GM12878 (cell line): ENCODE data around the gene IFNAR1. TPM values are rescaled to one million over a fixed set of nuclear protein-coding genes. Genes with fewer than 3 reads are reported as not detected.
A peak's percentile ranks its signal among the peaks of the same experiment; 100 is the strongest.

Source experiments
- ATAC-seq: fragments of 200-7000 bp; cut with Tn5 transposase; 3 replicates; pipeline ENCODE4 v1.9.1; 2020; ENCODE audit warnings: mild to moderate bottlenecking, moderate library complexity
- BruUV-seq: library from RNA; stranded (reverse); fragments of 400-500 nt; replicated peaks from 2 replicates; lab custom pipeline; 2021; lab: Mats Ljungman, UMichigan
- CTCF ChIA-PET: fragments of 300-600 bp; sonication (Branson Sonifier 250); formaldehyde crosslinking; extraction: SDS; loops from one replicate; lab custom pipeline; 2021; ENCODE audit warnings: inconsistent platforms; lab: Yijun Ruan, JAX
- POLR2A ChIA-PET: fragments of 350-600 bp; formaldehyde crosslinking; extraction: SDS; loops from one replicate; lab custom pipeline; 2021; ENCODE audit warnings: inconsistent platforms; lab: Charles Lee
- RAD21 ChIA-PET: fragments of 300-600 bp; sonication (Branson Sonifier 250); formaldehyde crosslinking; loops from one replicate; lab custom pipeline; 2023; ENCODE audit warnings: antibody characterized with exemption; ENCODE audit not compliant: unreplicated experiment; lab: Charles Lee
- SMC1A ChIA-PET: fragments of 300-600 bp; sonication (Branson Sonifier 250); formaldehyde crosslinking; loops from one replicate; lab custom pipeline; 2023; ENCODE audit not compliant: unreplicated experiment, uncharacterized antibody; lab: Charles Lee
- DNase-seq: peaks from one replicate; pipeline ENCODE4 v3.0.0-alpha.2; 2011; ENCODE audit warnings: low read depth, low spot score
- FAIRE-seq: peaks from 3 replicates; lab custom pipeline; 2011; peaks lifted over from hg19 to GRCh38; lab: Jason Lieb, UNC
- H2AFZ ChIP-seq: 2 replicates; pipeline ENCODE4 v1.6.0; 2011; ENCODE audit warnings: low read depth, low read length, control low read depth; ENCODE audit not compliant: control insufficient read depth
- H3K27ac ChIP-seq: 2 replicates; pipeline ENCODE4 v1.5.1; 2011; ENCODE audit warnings: control low read depth; ENCODE audit not compliant: control insufficient read depth, insufficient read depth
- H3K27me3 ChIP-seq, 2 experiments: replicated peaks in 1 of 2; 2 replicates each; pipeline versions ENCODE4 v1.6.0 to v1.6.1; 2011; ENCODE audit warnings: low read length in 1 of 2; ENCODE audit not compliant: control insufficient read depth in 2 of 2, insufficient read depth in 2 of 2
- H3K36me3 ChIP-seq, 2 experiments: 2 replicates each; pipeline ENCODE4 v1.5.1; 2011; ENCODE audit warnings: low read length in 1 of 2; ENCODE audit not compliant: control insufficient read depth in 2 of 2, insufficient read depth in 2 of 2
- H3K4me1 ChIP-seq: 2 replicates; pipeline ENCODE4 v1.6.1; 2011; ENCODE audit warnings: mild to moderate bottlenecking, low read length, moderate library complexity, mixed read lengths; ENCODE audit not compliant: control insufficient read depth, insufficient read depth
- H3K4me2 ChIP-seq: 2 replicates; pipeline ENCODE4 v1.6.0; 2011; ENCODE audit warnings: control low read depth; ENCODE audit not compliant: control insufficient read depth, insufficient read depth
- H3K4me3 ChIP-seq: fragments of 200-600 bp; sonication (generic); 2 replicates; pipeline ENCODE4 v1.5.1; 2016
- H3K79me2 ChIP-seq: 2 replicates; pipeline ENCODE4 v1.6.0; 2011; ENCODE audit warnings: low read length; ENCODE audit not compliant: control insufficient read depth, insufficient read depth
- H3K9ac ChIP-seq: 2 replicates; pipeline ENCODE4 v1.8.0; 2011; ENCODE audit warnings: low read length, control low read depth, mixed read lengths; ENCODE audit not compliant: control insufficient read depth, insufficient read depth
- H3K9me3 ChIP-seq: replicated peaks from 3 replicates; pipeline ENCODE4 v1.5.1; 2011; ENCODE audit warnings: mild to moderate bottlenecking, low read length; ENCODE audit not compliant: control insufficient read depth, insufficient read depth
- H4K20me1 ChIP-seq: 2 replicates; pipeline ENCODE4 v1.6.0; 2011; ENCODE audit not compliant: control insufficient read depth, insufficient read depth
- BHLHE40 ChIP-seq, 2 experiments: fragments of 450-650 bp in 1 of 2; IDR thresholded peaks; 2 replicates each; pipeline ENCODE4 v1.6.1; 2011 to 2017; ENCODE audit warnings: low read depth in 2 of 2, borderline replicate concordance in 1 of 2, improper control_type of control experiment in 1 of 2, low read length in 1 of 2, mild to moderate bottlenecking in 1 of 2
- EGR1 ChIP-seq, 2 experiments: IDR thresholded peaks; 1 replicate in 1 of 2; 2 replicates in 1 of 2; pipeline ENCODE4 v1.6.1; 2011 to 2012; ENCODE audit warnings: low read depth in 2 of 2, low read length in 2 of 2, borderline replicate concordance in 1 of 2, mild to moderate bottlenecking in 1 of 2, moderate library complexity in 1 of 2
- ETV6 ChIP-seq, 2 experiments: fragments of 450-650 bp in 1 of 2; IDR thresholded peaks in 1 of 2; conservative IDR thresholded peaks in 1 of 2; 2 replicates each; pipeline ENCODE4 v1.6.1; 2014; ENCODE audit warnings: antibody characterized with exemption in 1 of 2, borderline replicate concordance in 1 of 2, low read depth in 1 of 2, mild to moderate bottlenecking in 1 of 2, moderate library complexity in 1 of 2
- FOXM1 ChIP-seq: IDR thresholded peaks from 2 replicates; pipeline ENCODE4 v1.6.1; 2012; ENCODE audit warnings: low read depth, mild to moderate bottlenecking, inconsistent platforms, low read length, moderate library complexity
- JUNB ChIP-seq: IDR thresholded peaks from 2 replicates; pipeline ENCODE4 v1.6.1; 2016; ENCODE audit warnings: antibody characterized with exemption, mild to moderate bottlenecking
- KLF5 ChIP-seq: fragments of 450-650 bp; IDR thresholded peaks from 2 replicates; pipeline ENCODE4 v1.6.1; 2014; ENCODE audit warnings: mild to moderate bottlenecking; ENCODE audit not compliant: partially characterized antibody
- MTA2 ChIP-seq: fragments of 450-650 bp; IDR thresholded peaks from 2 replicates; pipeline ENCODE4 v1.6.1; 2016; ENCODE audit warnings: low read depth, mild to moderate bottlenecking, moderate library complexity
- MXI1 ChIP-seq: fragments of 150-350 bp; IDR thresholded peaks from 2 replicates; pipeline ENCODE4 v1.6.1; 2011; ENCODE audit warnings: low read depth, mild to moderate bottlenecking, inconsistent platforms, low read length, improper control_type of control experiment
- NFYB ChIP-seq: IDR thresholded peaks from 2 replicates; pipeline ENCODE4 v1.6.1; 2011; ENCODE audit warnings: low read depth, mild to moderate bottlenecking, low read length, improper control_type of control experiment, moderate library complexity; ENCODE audit not compliant: insufficient read depth
- POLR2AphosphoS5 ChIP-seq: IDR thresholded peaks from 2 replicates; pipeline ENCODE4 v1.6.1; 2011; ENCODE audit warnings: mild to moderate bottlenecking, low read length, inconsistent platforms
- POU2F2 ChIP-seq: IDR thresholded peaks from 3 replicates; pipeline ENCODE4 v1.6.1; 2011; ENCODE audit warnings: low read depth, mild to moderate bottlenecking, low read length, borderline replicate concordance
- RB1 ChIP-seq: fragments of 450-650 bp; formaldehyde crosslinking; IDR thresholded peaks from 2 replicates; pipeline ENCODE4 v1.6.1; 2017; ENCODE audit warnings: mild to moderate bottlenecking, borderline replicate concordance
- RUNX3 ChIP-seq: IDR thresholded peaks from 2 replicates; pipeline ENCODE4 v1.6.1; 2012; ENCODE audit warnings: low read length, inconsistent platforms
- SIN3A ChIP-seq: IDR thresholded peaks from 2 replicates; pipeline ENCODE4 v1.6.1; 2012; ENCODE audit warnings: low read depth, low read length, improper control_type of control experiment
- SMARCA5 ChIP-seq: fragments of 450-650 bp; IDR thresholded peaks from 2 replicates; pipeline ENCODE4 v1.6.1; 2017; ENCODE audit warnings: mild to moderate bottlenecking
- SUZ12 ChIP-seq: fragments of 200-600 bp; sonication (generic); IDR thresholded peaks from one replicate; pipeline ENCODE4 v1.6.1; 2018; ENCODE audit warnings: antibody characterized with exemption, mild to moderate bottlenecking; ENCODE audit not compliant: unreplicated experiment
- TCF3 ChIP-seq: IDR thresholded peaks from 2 replicates; pipeline ENCODE4 v1.6.1; 2012; ENCODE audit warnings: low read depth, mild to moderate bottlenecking, low read length, borderline replicate concordance; ENCODE audit not compliant: insufficient read depth
- WRNIP1 ChIP-seq: IDR thresholded peaks from 2 replicates; pipeline ENCODE4 v1.6.1; 2011; ENCODE audit warnings: low read depth, low read length, improper control_type of control experiment, borderline replicate concordance
- ZSCAN29 ChIP-seq: fragments of 450-650 bp; IDR thresholded peaks from 2 replicates; pipeline ENCODE4 v1.6.1; 2017; ENCODE audit warnings: mild to moderate bottlenecking, moderate library complexity
- WGBS: methylation state at CpG from one replicate; pipeline ENCODE4 v1.1.6; 2016; ENCODE audit warnings: low lambda C conversion rate; ENCODE audit not compliant: insufficient replicate concordance, insufficient coverage; ENCODE audit errors: missing lambda C conversion rate; 5-methylcytosine and 5-hydroxymethylcytosine counted together
- in situ Hi-C: fragments of 300-500 bp; cut with MboI; formaldehyde crosslinking; loops from 9 replicates; pipeline ENCODE4 v1.14.3; 2018; ENCODE audit warnings: mixed read lengths
- intact Hi-C: fragments of 100-400 bp; cut with micrococcal nuclease; formaldehyde crosslinking; loops from one replicate; pipeline ENCODE4 v1.14.2; 2022; ENCODE audit not compliant: unreplicated experiment
- polyA plus RNA-seq, 11 experiments: library from polyadenylated mRNA; depleted of rRNA in 4 of 11; unstranded in 6 of 11; stranded (reverse) in 5 of 11; fragments of >200 nt; fragmentation: Nextera tagmentation in 4 of 11; fragmentation: Illumina TruSeq in 1 of 11; extraction: Ambion mirVana in 4 of 11; extraction: Trizol in 1 of 11; gene quantifications; 1 replicate in 1 of 11; 2 replicates in 10 of 11; pipeline versions ENCODE4 v1.2.1 to v1.2.3, GENCODE V29; 2011 to 2016; ENCODE audit warnings: inconsistent platforms in 2 of 11, missing spikeins in 2 of 11, low read depth in 1 of 11
- total RNA-seq, 4 experiments: library from RNA; depleted of rRNA in 3 of 4; stranded (reverse); fragments of >200 nt in 3 of 4; fragmentation: Illumina TruSeq in 1 of 4; extraction: Trizol in 1 of 4; gene quantifications; 2 replicates each; pipeline versions ENCODE4 v1.2.1 to v1.2.3, GENCODE V29; 2013 to 2021
- TF ChIP-seq, protein P1 (sequence below): IDR thresholded peaks from 2 replicates; pipeline ENCODE4 v1.6.1; 2012; ENCODE audit warnings: low read depth, low read length, improper control_type of control experiment
- TF ChIP-seq, protein P2 (sequence below): fragments of 450-650 bp; IDR thresholded peaks from 2 replicates; pipeline ENCODE4 v1.6.1; 2017; ENCODE audit warnings: low read depth, mild to moderate bottlenecking, moderate library complexity

The IFNAR1 gene
- total and polyA plus RNA-seq, 10 of the 15 experiments (the other 5 are each of a cell fraction or from before 2014, with no cell fraction given), result 12.0 to 62.4 (median 24.6) TPM

GRCh38 chr21:33325222-33326067, 675 bp downstream of the IFNAR1 start:
- FAIRE-seq (no peak), DNase-seq (no peak), ATAC-seq (peak; percentile 70)
- Histone ChIP-seq H3K9me3 (no peaks in the 10 kb centered on the region; the same call in 2 of the 3 replicates), H2AFZ (peak overlapping the region; percentile 94), H3K4me3 (peak overlapping the region; percentile 85), H3K27me3 (no peaks in the 10 kb centered on the region), H3K27ac (peak overlapping the region; percentile 97), H3K79me2 (peaks cover 56% of the 10 kb centered on the region), H3K4me2 (peak overlapping the region; percentile 43), H4K20me1 (no peaks in the 10 kb centered on the region), H3K4me1 (peaks cover 8% of the 10 kb centered on the region), H3K9ac (peak overlapping the region; percentile 98), H3K36me3 (no peaks in the 10 kb centered on the region)
- SMC1A ChIA-PET, result interaction anchor here (0.6 to 2.4 kb wide), 25 partner anchors 12 to 263 kb away, joined by 3 to 19 read pairs (median 5); partner anchors contain the start of genes DONSON and IL10RB
- in situ Hi-C loops, result no loop called here
- under 1% methylated on average over 28 of the region's 28 CpGs for WGBS
- RAD21 ChIA-PET, result interaction anchor here (0.6 to 2.4 kb wide), 31 partner anchors 9 to 554 kb away, joined by 3 to 39 read pairs (median 5); partner anchors contain the start of genes IL10RB and PAXBP1
- TSS peak; percentile 70 for BruUV-seq
- CTCF ChIA-PET, result interaction anchor here (0.8 to 2.2 kb wide), 16 partner anchors 13 to 128 kb away, joined by 3 to 20 read pairs (median 4); no protein-coding TSS in a partner anchor
- POLR2A ChIA-PET, result interaction anchor here (0.5 to 2.0 kb wide), 22 partner anchors 14 to 771 kb away, joined by 3 to 16 read pairs (median 4); partner anchors contain the start of gene IL10RB
- intact Hi-C loops, result loop anchor here (1.0 to 5.0 kb wide), 2 partner anchors 36 to 58 kb away; partner anchors contain the start of gene IL10RB
- peak; percentile 24 for TF ChIP-seq RUNX3
- TF ChIP-seq MXI1, result peak; percentile 45; the same call in 1 of the 2 replicates
- peak; percentile 83 for TF ChIP-seq KLF5
- TF ChIP-seq BHLHE40 (IDR thresholded peaks at IDR 0.05; ENCODE audit: borderline replicate concordance in 1 of 2, low read depth in 2 of 2, low read length in 1 of 2), result peak in 1 of 2 experiments; percentile 54; a peak in 1 of 4 replicates
- TF ChIP-seq SIN3A, result peak; percentile 80
- TF ChIP-seq MTA2, result 0 out of 2 replicates have a peak, but pooled peaks have one; percentile 8
- no peak for TF ChIP-seq SUZ12
- no peak for TF ChIP-seq NFYB
- no peak for TF ChIP-seq ETV6 (conservative IDR thresholded peaks at IDR 0.05 in 1 of 2, IDR thresholded peaks at IDR 0.05 in 1 of 2; ENCODE audit: borderline replicate concordance in 1 of 2, low read depth in 1 of 2)
- TF ChIP-seq EGR1 (IDR thresholded peaks at IDR 0.05; ENCODE audit: borderline replicate concordance in 1 of 2, low read depth in 2 of 2, low read length in 2 of 2), result peak in 1 of 2 experiments; percentile 77; a peak in 1 of 3 replicates
- TF ChIP-seq RB1, result peak; percentile 79; the same call in 1 of the 2 replicates
- TF ChIP-seq ZSCAN29, result no peak
- peak; percentile 38; the same call in 1 of the 2 replicates for TF ChIP-seq POLR2AphosphoS5
- peak; percentile 8; the same call in 1 of the 3 replicates for TF ChIP-seq POU2F2
- TF ChIP-seq, protein P1, sequence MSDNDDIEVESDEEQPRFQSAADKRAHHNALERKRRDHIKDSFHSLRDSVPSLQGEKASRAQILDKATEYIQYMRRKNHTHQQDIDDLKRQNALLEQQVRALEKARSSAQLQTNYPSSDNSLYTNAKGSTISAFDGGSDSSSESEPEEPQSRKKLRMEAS, result 0 out of 2 replicates have a peak, but pooled peaks have one; percentile 40
- TF ChIP-seq SMARCA5, result peak; percentile 67; the same call in 1 of the 2 replicates
- TF ChIP-seq WRNIP1, result no peak
- TF ChIP-seq TCF3, result no peak
- TF ChIP-seq FOXM1, result 0 out of 2 replicates have a peak, but pooled peaks have one; percentile 32
- TF ChIP-seq JUNB, result no peak
- TF ChIP-seq, protein P2, sequence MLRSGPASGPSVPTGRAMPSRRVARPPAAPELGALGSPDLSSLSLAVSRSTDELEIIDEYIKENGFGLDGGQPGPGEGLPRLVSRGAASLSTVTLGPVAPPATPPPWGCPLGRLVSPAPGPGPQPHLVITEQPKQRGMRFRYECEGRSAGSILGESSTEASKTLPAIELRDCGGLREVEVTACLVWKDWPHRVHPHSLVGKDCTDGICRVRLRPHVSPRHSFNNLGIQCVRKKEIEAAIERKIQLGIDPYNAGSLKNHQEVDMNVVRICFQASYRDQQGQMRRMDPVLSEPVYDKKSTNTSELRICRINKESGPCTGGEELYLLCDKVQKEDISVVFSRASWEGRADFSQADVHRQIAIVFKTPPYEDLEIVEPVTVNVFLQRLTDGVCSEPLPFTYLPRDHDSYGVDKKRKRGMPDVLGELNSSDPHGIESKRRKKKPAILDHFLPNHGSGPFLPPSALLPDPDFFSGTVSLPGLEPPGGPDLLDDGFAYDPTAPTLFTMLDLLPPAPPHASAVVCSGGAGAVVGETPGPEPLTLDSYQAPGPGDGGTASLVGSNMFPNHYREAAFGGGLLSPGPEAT, result peak; percentile 61; the same call in 1 of the 2 replicates
